MM.1S (cell line): ENCODE results near the gene GRM5.

ENCODE experiments used
- EZH2 ChIP-seq: fragments of 300-600 bp; sonication (generic); optimal IDR thresholded peaks from 2 replicates; pipeline ENCODE3; 2017; ENCODE audit warnings: low read depth, mild to moderate bottlenecking, antibody characterized with exemption, low read length, mixed read lengths
- TF ChIP-seq, protein P1 (sequence below): fragments of 300-600 bp; sonication (generic); IDR thresholded peaks from 2 replicates; pipeline ENCODE4 v1.5.1; 2016; ENCODE audit warnings: antibody characterized with exemption, low read length, mixed read lengths

DNA sequence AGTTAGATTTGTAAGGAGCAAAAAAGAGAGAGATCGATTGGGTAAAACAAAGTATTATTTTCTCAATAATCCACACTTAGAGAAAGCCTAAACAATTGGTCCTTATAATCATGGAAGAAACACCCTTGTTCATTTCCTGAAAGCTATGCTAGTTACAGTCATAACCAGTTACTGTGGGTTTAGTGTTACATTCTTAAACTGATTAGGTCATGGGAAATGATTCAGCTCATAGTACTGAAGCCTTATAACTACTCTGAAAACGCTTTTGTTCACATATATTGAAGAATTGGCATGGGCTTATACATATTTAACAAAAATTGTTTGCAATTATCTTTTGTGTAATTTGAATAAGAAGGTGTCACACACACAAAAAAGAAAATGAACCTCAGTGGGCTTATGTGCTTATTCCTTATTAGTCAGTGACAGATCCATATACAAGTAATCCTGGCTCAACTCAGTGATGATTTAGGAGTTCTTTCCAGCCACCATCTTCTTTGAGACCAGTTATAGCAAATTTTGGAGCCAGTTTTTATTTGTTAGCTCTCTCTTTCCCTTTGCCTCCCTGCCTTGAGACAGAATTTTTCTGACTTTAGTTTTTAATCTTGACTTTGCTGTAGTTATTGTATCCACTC lies 529.8 kb downstream of the GRM5 start:
- TF ChIP-seq, protein P1, sequence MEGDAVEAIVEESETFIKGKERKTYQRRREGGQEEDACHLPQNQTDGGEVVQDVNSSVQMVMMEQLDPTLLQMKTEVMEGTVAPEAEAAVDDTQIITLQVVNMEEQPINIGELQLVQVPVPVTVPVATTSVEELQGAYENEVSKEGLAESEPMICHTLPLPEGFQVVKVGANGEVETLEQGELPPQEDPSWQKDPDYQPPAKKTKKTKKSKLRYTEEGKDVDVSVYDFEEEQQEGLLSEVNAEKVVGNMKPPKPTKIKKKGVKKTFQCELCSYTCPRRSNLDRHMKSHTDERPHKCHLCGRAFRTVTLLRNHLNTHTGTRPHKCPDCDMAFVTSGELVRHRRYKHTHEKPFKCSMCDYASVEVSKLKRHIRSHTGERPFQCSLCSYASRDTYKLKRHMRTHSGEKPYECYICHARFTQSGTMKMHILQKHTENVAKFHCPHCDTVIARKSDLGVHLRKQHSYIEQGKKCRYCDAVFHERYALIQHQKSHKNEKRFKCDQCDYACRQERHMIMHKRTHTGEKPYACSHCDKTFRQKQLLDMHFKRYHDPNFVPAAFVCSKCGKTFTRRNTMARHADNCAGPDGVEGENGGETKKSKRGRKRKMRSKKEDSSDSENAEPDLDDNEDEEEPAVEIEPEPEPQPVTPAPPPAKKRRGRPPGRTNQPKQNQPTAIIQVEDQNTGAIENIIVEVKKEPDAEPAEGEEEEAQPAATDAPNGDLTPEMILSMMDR, result no peak
- TF ChIP-seq EZH2, result no peak
